Measurements from ENCODE around the gene FAXDC2. TPM values are rescaled to one million over a fixed set of nuclear protein-coding genes. Genes with fewer than 3 reads are reported as not detected.
"Not testable (repeated sequence)": the region's sequence is repeated elsewhere in the genome, so short reads cannot be mapped to it uniquely, and the experiment has no call there.

The FAXDC2 gene
- total RNA-seq, 4 donors from 2014 or later, result 17.4 to 57.2 (median 33.7) TPM

- no peak for TF ChIP-seq CTCF (IDR thresholded peaks at IDR 0.05)
- ATAC-seq (ENCODE audit: low FRiP score), result no peak
- no peak for DNase-seq (ENCODE audit: low spot score)
Measured at GRCh38 chr5:154830596-154830995, 19.8 kb downstream of the FAXDC2 start.

GRCh38 chr5:154830219-154830595, 20.2 kb downstream of the FAXDC2 start:
- TF ChIP-seq CTCF (IDR thresholded peaks at IDR 0.05), result no peak
- no peak for ATAC-seq (ENCODE audit: low FRiP score)
- no peak for DNase-seq (ENCODE audit: low spot score)

GRCh38 chr5:154829589-154830218, 20.7 kb downstream of the FAXDC2 start:
- DNase-seq (ENCODE audit: low spot score) (no peak), ATAC-seq (ENCODE audit: low FRiP score) (no peak)
- no peak for TF ChIP-seq CTCF (IDR thresholded peaks at IDR 0.05)

GRCh38 chr5:154829181-154829588, 21.2 kb downstream of the FAXDC2 start:
- ATAC-seq (ENCODE audit: low FRiP score), result no peak
- no peak for TF ChIP-seq CTCF (IDR thresholded peaks at IDR 0.05)
- no peak for DNase-seq (ENCODE audit: low spot score)

GRCh38 chr5:154824070-154824469, 26.3 kb downstream of the FAXDC2 start:
- no peak for ATAC-seq (ENCODE audit: low FRiP score)
- DNase-seq (ENCODE audit: low spot score), result no peak
- no peak for TF ChIP-seq CTCF (IDR thresholded peaks at IDR 0.05)

- TF ChIP-seq CTCF (IDR thresholded peaks at IDR 0.05), result no peak
- ATAC-seq (ENCODE audit: low FRiP score) (no peak), DNase-seq (ENCODE audit: low spot score) (no peak)
Measured at GRCh38 chr5:154823605-154824004, 26.8 kb downstream of the FAXDC2 start.

GRCh38 chr5:154822896-154823295, 27.5 kb downstream of the FAXDC2 start:
- not testable (repeated sequence) for DNase-seq (ENCODE audit: low spot score); ATAC-seq (ENCODE audit: low FRiP score)
